Stromal cell of bone marrow (primary cell): ENCODE measurements around the gene HECTD4.
"Not testable (repeated sequence)": the region's sequence is repeated elsewhere in the genome, so short reads cannot be mapped to it uniquely, and the experiment has no call there.

Source experiments
- DNase-seq: peaks from one replicate; pipeline ENCODE4 v3.0.0-alpha.2; 2012; ENCODE audit warnings: low read depth

The HECTD4 gene

DNA sequence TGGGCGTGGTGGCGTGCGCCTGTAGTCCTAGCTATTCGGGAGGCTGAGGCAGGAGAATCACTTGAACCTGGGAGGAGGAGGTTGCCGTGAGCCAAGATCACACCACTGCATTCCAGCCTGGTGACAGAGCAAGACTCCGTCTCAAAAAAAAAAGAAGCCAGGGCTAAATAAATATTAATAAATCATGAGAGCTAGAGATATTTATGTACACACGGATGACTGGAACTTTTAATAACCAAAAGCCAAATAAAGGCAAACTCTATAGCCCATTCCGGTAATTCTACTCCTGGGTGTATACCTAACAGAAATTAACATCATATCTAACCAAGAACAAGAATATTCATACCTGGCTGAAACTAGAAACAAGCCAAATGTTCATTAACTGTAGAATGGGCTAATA is 264.5 kb downstream of the HECTD4 start:
- DNase-seq: no peak

DNA sequence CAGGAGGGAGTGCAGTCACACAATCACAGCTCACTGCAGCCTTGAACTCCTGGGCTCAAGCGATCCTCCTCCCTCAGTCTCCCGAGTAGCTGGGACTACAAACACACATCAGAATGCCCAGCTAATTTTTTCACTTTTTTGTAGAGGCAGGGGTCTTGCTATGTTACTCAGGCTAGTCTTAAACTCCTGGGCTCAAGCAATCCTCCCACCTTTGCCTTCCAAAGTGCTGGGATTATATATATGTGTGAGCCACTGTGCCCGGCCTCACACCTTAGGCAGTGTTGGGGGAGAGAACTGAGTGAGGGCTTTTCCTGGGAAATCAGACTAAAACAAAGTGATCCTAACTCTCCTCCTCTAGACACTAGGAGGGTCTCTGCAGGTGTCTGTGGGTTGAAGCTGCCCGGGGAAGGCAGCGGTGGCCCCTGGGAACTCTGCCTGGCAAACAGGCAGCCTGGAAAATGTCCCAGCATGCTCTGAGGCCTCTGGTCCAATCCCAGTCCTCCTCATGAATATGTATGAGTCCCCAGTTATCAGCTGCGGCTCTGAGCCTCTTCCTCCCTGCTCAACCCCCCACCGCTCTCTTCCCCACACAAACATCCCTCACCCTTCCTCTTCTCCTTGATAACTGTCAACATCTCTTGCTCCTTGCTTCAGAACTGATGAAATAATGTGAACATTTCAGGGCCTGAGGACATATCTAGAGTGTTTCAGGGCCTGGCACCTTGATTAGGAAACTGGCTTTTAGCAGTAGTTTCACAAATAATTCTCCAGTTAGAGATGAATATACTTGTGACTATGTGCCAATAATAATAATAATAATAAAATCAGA is 265.8 kb downstream of the HECTD4 start:
- no peak for DNase-seq

DNA sequence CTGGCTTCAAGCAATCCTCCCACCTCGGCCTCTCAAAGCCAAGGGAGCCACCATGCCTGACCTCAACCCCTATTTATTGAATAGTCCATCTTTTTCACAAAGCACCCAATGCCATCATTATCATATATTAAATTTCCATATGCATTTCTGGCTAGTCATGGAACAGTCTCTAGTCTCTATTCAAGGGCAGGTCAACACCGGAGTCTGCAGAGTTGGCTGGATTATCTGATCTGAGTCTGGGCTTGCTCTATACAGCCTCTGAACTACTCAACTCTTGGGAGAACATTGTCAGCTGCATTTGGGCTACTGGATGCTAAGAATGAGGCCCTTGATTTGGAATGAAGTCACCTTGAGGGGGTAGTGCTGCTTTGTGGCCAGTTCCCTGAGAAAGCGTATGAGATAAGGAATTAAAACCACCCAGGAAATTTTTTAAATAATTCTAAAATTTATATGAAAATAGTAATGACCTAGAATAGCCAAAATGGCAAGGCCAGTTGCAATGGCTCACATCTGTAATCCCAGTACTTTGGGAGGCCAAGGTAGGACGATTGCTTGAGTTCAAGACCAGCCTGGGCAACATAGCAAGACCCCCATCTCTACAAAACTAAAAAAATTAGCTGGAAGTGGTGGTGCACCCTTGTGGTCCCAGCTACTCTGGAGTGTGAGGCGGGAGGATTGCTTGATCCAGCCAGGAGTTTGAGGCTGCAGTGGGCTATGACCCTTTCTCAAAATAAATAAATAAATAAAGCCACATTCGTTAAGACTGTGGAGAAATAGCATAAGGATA is 266.8 kb downstream of the HECTD4 start:
- no peak for DNase-seq

DNA sequence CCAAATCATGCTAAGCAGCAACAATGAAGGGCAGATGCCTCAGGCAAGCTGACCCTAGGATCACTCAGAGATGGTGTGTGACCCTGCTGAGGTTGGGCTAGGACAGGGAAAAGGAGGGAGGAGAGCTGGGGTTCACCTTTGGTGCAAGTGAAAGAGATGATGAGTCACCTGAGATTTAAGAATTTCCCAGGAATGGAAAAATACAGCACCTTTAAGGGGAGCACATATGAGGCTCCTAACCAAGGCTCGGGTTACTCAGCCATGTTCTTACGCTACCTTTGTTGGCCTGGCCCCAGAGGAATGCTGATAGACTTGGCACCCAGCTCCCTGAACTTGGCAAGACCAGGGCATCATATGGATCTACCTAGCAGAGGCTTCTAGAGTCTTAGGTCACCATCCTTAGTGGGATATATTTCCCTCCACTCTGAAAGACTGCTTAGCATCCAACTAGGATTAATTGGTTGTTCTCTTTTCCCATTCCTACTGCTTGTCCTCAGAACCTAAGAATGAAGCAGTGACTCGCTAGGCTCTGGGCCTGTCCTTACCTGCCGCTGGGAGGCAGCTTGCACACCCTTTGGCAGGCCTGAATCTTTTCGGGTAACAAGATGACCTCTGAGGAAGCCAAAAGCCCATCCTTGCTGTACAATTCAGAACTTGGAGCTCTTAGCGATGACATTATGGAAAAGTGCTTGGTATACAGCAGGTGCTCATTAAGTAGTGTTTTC is 269.7 kb downstream of the HECTD4 start:
- DNase-seq: no peak

DNA sequence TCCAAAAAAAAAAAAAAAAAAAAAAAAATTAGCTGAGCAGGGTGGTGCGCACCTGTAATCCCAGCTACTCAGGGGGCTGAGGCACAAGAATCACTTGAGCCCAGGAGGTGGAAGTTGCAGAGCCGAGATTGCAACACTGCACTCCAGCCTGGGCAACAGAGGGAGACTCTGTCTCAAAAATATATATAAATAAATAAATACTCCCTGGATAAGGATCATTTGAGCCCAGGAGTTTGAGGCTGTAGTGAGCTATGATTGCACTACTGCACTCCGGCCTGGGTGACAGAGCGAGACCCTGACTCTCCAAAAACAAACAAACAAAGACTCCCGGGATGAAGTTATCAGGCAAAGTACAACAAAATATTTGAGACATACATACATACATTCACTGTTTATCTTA is 270.3 kb downstream of the HECTD4 start:
- no peak for DNase-seq

DNA sequence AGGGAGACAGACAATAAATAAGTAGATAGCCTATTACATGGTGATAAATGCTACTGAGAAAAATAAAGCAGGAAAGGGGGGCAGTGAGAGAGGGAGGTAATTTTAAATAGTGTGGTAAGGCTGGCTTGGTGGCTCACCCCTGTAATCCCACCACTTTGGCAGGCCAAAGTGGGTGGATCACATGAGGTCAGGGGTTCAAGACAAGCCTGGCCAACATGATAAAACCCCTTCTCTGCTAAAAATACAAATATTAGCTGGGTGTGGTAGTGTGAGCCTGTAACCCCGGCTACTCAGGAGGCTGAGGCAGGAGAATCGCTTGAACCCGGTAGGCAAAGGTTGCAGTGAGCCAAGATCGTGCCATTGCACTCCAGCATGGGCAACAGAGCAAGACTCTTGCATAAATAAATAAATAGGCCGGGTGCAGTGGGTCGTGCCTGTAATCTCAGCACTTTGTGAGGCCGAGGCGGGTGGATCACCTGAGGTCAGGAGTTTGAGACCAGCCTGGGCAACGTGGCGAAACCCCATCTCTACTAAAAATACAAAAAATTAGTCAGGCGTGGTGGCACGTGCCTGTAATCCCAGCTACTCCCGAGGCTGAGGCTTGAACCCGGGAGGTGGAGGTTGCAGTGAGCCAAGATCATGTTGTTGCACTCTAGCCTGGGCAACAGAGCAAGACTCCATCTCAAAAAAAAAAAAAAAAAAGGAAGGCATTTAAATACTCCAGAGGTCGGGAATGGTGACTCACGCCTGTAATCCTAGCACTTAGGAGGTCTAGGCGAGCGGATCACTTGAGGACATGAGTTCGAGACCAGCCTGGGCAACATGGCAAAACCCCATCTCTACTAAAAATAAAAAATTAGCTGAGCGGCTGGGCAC is 271.2 kb downstream of the HECTD4 start:
- not testable (repeated sequence) for DNase-seq
